HG02763 (cell line): ENCODE data around the gene HSPA12B.

Experiments used
- ATAC-seq: cut with Tn5 transposase; IDR thresholded peaks from one replicate; pipeline ENCODE4 v1.9.1; 2021; ENCODE audit warnings: mild to moderate bottlenecking, moderate library complexity; ENCODE audit not compliant: unreplicated experiment

HSPA12B gene

GRCh38 chr20:3765171-3765882 lies 32.8 kb downstream of the HSPA12B start:
- ATAC-seq = no peak

GRCh38 chr20:3766422-3767109 lies 34.1 kb downstream of the HSPA12B start:
- no peak for ATAC-seq

GRCh38 chr20:3767110-3767426 lies 34.6 kb downstream of the HSPA12B start:
- ATAC-seq = no peak

- peak; percentile 94 for ATAC-seq
Observed at GRCh38 chr20:3767427-3768341, 35.2 kb downstream of the HSPA12B start, which contains the start of gene ADISSP. ADISSP (minus strand) TSS chr20:3767753; CDS start chr20:3760100, 7,653 bp downstream.

- peak; percentile 43 for ATAC-seq
Observed at GRCh38 chr20:3768342-3769130, 36.1 kb downstream of the HSPA12B start.

- ATAC-seq = no peak
Observed at GRCh38 chr20:3771552-3772058, 39.1 kb downstream of the HSPA12B start.

- no peak for ATAC-seq
Observed at GRCh38 chr20:3775457-3776108, 43.1 kb downstream of the HSPA12B start.

GRCh38 chr20:3777381-3777715 lies 44.9 kb downstream of the HSPA12B start:
- no peak for ATAC-seq

GRCh38 chr20:3777716-3778629 lies 45.5 kb downstream of the HSPA12B start:
- no peak for ATAC-seq

- ATAC-seq = no peak
Observed at GRCh38 chr20:3778976-3779375, 46.5 kb downstream of the HSPA12B start.

- ATAC-seq = no peak
Observed at GRCh38 chr20:3781153-3781910, 48.8 kb downstream of the HSPA12B start, which contains the start of gene SPEF1. SPEF1 (minus strand) TSS chr20:3781448; CDS start chr20:3781287, 161 bp downstream.

GRCh38 chr20:3782597-3782996 lies 50.1 kb downstream of the HSPA12B start:
- no peak for ATAC-seq

GRCh38 chr20:3783068-3783489 lies 50.6 kb downstream of the HSPA12B start:
- ATAC-seq = no peak

GRCh38 chr20:3783511-3784195 lies 51.2 kb downstream of the HSPA12B start:
- ATAC-seq = no peak

- ATAC-seq = no peak
Observed at GRCh38 chr20:3784216-3784853, 51.9 kb downstream of the HSPA12B start.

- no peak for ATAC-seq
Observed at GRCh38 chr20:3784863-3785239, 52.4 kb downstream of the HSPA12B start.
